ENCODE measurements around the gene IGFN1. TPM values are rescaled to one million over a fixed set of nuclear protein-coding genes. Genes with fewer than 3 reads are reported as not detected.

IGFN1 gene
- total and polyA plus RNA-seq, 2 experiments from 2014 or later, result not detected

GRCh38 chr1:201268604-201269151 is 78.1 kb downstream of the IGFN1 start:
- Histone ChIP-seq H4K20me1 (replicated peaks; ENCODE audit: insufficient read depth) (no peaks in the 10 kb centered on the region), H3K36me3 (ENCODE audit: insufficient read depth) (no peaks in the 10 kb centered on the region), H3K4me1 (ENCODE audit: insufficient read depth) (no peaks in the 10 kb centered on the region), H3K9me2 (ENCODE audit: insufficient read depth) (no peaks in the 10 kb centered on the region), H3K4me2 (no peak overlapping the region), H2AFZ (no peak overlapping the region), H3K4me3 (no peak overlapping the region), H3K27me3 (ENCODE audit: insufficient read depth) (no peaks in the 10 kb centered on the region), H3K79me2 (replicated peaks; ENCODE audit: insufficient read depth) (no peaks in the 10 kb centered on the region), H3K27ac (ENCODE audit: low read depth) (no peak overlapping the region), H3F3A (replicated peaks; ENCODE audit: low read depth) (no peaks in the 10 kb centered on the region)
- Mint-ChIP-seq H3K27ac (no peak overlapping the region), H3K4me1 (peaks cover 2% of the 10 kb centered on the region; the same call in 1 of the 3 replicates), H3K4me3 (no peak overlapping the region), H3K36me3 (ENCODE audit: low read depth) (no peaks in the 10 kb centered on the region; the same call in 2 of the 3 replicates), H3K27me3 (ENCODE audit: insufficient read depth, low read depth, poor library complexity) (peaks cover 2% of the 10 kb centered on the region), H3K9me3 (no peaks in the 10 kb centered on the region)
- TF ChIP-seq REST (IDR thresholded peaks at IDR 0.05; ENCODE audit: unreplicated experiment) (no peak), NANOG (IDR thresholded peaks at IDR 0.05; ENCODE audit: borderline replicate concordance) (no peak), EZH2 (IDR thresholded peaks at IDR 0.05; ENCODE audit: low read depth, unreplicated experiment) (no peak)
- DNase-seq (ENCODE audit: low spot score), result no peak
- no peak for ATAC-seq

- Histone ChIP-seq H3K4me1 (ENCODE audit: insufficient read depth) (no peaks in the 10 kb centered on the region), H3K4me2 (no peak overlapping the region), H2AFZ (no peak overlapping the region), H3F3A (replicated peaks; ENCODE audit: low read depth) (no peaks in the 10 kb centered on the region), H3K79me2 (replicated peaks; ENCODE audit: insufficient read depth) (no peaks in the 10 kb centered on the region), H3K27ac (ENCODE audit: low read depth) (no peak overlapping the region), H3K36me3 (ENCODE audit: insufficient read depth) (no peaks in the 10 kb centered on the region), H3K27me3 (ENCODE audit: insufficient read depth) (no peaks in the 10 kb centered on the region), H4K20me1 (replicated peaks; ENCODE audit: insufficient read depth) (no peaks in the 10 kb centered on the region), H3K4me3 (no peak overlapping the region), H3K9me2 (ENCODE audit: insufficient read depth) (no peaks in the 10 kb centered on the region)
- ATAC-seq (no peak), DNase-seq (ENCODE audit: low spot score) (no peak)
- TF ChIP-seq EZH2 (IDR thresholded peaks at IDR 0.05; ENCODE audit: low read depth, unreplicated experiment) (no peak), CREB1 (CRISPR knock-in tag; IDR thresholded peaks at IDR 0.05; ENCODE audit: low read depth) (no peak), NANOG (IDR thresholded peaks at IDR 0.05; ENCODE audit: borderline replicate concordance) (no peak), JUNB (IDR thresholded peaks at IDR 0.05; ENCODE audit: unreplicated experiment) (no peak), CTCF (conservative IDR thresholded peaks at IDR 0.05; ENCODE audit: low read depth in 2 of 2) (no peak), ZNF114 (CRISPR knock-in tag; IDR thresholded peaks at IDR 0.05) (no peak)
- TF ChIP-seq, protein P1, sequence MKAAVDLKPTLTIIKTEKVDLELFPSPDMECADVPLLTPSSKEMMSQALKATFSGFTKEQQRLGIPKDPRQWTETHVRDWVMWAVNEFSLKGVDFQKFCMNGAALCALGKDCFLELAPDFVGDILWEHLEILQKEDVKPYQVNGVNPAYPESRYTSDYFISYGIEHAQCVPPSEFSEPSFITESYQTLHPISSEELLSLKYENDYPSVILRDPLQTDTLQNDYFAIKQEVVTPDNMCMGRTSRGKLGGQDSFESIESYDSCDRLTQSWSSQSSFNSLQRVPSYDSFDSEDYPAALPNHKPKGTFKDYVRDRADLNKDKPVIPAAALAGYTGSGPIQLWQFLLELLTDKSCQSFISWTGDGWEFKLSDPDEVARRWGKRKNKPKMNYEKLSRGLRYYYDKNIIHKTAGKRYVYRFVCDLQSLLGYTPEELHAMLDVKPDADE (IDR thresholded peaks at IDR 0.05), result no peak
- H3K36me3 Mint-ChIP-seq (ENCODE audit: low read depth), result no peaks in the 10 kb centered on the region; the same call in 2 of the 3 replicates
- H3K4me3 Mint-ChIP-seq, result no peak overlapping the region
- peaks cover 2% of the 10 kb centered on the region; the same call in 1 of the 3 replicates for H3K4me1 Mint-ChIP-seq
- H3K9me3 Mint-ChIP-seq, result no peaks in the 10 kb centered on the region
- H3K27me3 Mint-ChIP-seq (ENCODE audit: insufficient read depth, low read depth, poor library complexity), result peaks cover 2% of the 10 kb centered on the region
- no peak overlapping the region for H3K27ac Mint-ChIP-seq
Measured at GRCh38 chr1:201269281-201269680, 78.7 kb downstream of the IGFN1 start.
